Epithelial cell of proximal tubule (primary cell): ENCODE results near the gene DYSF. TPM values are rescaled to one million over a fixed set of nuclear protein-coding genes. Genes with fewer than 3 reads are reported as not detected.

Source experiments
- DNase-seq: peaks from one replicate; pipeline ENCODE4 v3.0.0-alpha.2; 2011; ENCODE audit warnings: low read depth
- H3K4me3 ChIP-seq: 2 replicates; pipeline ENCODE4 v1.5.1; 2011; ENCODE audit warnings: low read depth, mild to moderate bottlenecking, low read length
- total RNA-seq: library from RNA; depleted of rRNA; stranded (reverse); fragments of >200 nt; gene quantifications from 2 replicates; pipeline ENCODE4 v1.2.3, GENCODE V29; 2015
- TF ChIP-seq, protein P1 (sequence below): conservative IDR thresholded peaks from 2 replicates; pipeline ENCODE4 v1.5.1; 2012; ENCODE audit warnings: low read depth, mild to moderate bottlenecking, low read length

Gene DYSF
- total RNA-seq, 1 donor from 2014 or later, result 6.3 TPM

DNA sequence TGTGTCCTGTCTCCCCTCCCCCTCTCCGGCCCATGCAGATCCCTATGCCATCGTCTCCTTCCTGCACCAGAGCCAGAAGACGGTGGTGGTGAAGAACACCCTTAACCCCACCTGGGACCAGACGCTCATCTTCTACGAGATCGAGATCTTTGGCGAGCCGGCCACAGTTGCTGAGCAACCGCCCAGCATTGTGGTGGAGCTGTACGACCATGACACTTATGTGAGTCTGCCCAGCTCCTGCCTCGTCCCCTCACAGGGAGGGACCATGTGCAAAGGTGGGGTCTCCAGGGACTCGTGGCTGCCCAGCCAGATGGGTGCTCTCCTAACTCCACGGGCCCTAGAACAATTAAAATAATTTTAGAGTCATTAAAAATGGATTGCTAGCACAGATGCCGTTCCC, 145.2 kb downstream of the DYSF start:
- TF ChIP-seq, protein P1, sequence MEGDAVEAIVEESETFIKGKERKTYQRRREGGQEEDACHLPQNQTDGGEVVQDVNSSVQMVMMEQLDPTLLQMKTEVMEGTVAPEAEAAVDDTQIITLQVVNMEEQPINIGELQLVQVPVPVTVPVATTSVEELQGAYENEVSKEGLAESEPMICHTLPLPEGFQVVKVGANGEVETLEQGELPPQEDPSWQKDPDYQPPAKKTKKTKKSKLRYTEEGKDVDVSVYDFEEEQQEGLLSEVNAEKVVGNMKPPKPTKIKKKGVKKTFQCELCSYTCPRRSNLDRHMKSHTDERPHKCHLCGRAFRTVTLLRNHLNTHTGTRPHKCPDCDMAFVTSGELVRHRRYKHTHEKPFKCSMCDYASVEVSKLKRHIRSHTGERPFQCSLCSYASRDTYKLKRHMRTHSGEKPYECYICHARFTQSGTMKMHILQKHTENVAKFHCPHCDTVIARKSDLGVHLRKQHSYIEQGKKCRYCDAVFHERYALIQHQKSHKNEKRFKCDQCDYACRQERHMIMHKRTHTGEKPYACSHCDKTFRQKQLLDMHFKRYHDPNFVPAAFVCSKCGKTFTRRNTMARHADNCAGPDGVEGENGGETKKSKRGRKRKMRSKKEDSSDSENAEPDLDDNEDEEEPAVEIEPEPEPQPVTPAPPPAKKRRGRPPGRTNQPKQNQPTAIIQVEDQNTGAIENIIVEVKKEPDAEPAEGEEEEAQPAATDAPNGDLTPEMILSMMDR, result no peak

DNA sequence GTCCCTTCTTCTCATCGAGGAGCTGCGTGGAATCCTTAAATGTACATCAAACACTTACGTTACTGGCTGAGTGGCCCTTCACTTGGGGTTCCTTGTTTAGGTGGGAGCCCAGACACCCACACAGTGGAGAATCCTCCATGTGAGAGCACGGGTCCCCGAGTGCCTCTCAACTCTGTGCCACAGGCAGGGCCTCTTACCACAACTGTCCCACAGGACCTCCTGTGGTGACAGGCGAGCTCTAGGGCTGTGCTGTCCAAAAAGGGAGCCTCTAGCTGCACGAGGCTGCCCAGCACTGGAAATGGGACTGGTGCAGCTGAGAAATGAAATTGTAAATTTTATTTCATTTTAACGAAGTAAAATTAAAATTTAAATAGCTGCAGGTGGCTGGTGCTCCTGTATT, 145.7 kb downstream of the DYSF start:
- TF ChIP-seq, protein P1, result no peak
- no peak for DNase-seq
- no peak overlapping the region for H3K4me3 ChIP-seq

More for the DNA sequence above, 145.2 kb downstream of the DYSF start:
- no peak for DNase-seq
- no peak overlapping the region for H3K4me3 ChIP-seq

DNA sequence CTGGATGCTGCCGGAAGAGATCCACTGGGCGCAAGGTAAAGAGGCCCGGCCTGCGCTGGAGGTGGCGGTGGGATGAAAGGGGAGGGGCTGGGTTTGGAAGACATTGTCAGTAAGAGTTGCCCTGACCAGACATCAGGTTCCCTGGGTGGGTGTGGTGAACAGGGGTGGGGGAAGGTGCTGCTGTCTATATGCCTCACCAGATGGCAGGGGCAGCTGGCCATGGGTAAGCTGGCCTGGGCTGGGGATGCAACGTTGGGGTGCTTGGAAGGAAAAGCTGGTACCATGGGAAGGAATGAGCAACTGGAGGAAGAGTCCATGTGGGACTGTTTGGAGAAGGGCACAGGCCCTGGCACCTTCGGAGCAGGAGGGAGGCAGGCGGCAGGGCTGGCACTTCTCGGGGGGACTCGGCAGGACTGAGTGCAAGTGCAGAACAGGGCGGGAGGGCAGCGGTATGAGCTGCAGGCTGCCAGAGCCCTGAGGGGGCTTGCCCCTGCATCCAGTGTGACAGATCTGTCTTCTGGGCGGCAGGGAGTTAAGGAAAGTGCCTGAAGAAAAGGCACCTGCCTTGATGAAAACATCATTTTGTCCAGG, 146.4 kb downstream of the DYSF start:
- TF ChIP-seq, protein P1, result no peak
- H3K4me3 ChIP-seq, result no peak overlapping the region
- DNase-seq, result no peak

DNA sequence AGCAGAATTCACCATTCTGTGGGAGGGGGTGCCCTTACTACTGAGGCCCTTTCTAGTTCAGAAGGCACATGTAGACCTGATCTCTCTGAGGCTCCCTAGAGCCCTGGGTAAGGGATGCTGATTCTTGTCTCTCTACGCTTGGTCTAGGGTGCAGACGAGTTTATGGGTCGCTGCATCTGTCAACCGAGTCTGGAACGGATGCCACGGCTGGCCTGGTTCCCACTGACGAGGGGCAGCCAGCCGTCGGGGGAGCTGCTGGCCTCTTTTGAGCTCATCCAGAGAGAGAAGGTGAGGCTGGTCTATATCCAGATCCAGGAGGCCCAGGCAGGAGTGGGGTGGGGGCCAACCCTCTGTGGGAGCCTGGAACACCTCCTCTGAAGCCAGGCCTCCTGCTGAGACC, 147.2 kb downstream of the DYSF start:
- DNase-seq, result no peak
- no peak overlapping the region for H3K4me3 ChIP-seq
- TF ChIP-seq, protein P1, result no peak

DNA sequence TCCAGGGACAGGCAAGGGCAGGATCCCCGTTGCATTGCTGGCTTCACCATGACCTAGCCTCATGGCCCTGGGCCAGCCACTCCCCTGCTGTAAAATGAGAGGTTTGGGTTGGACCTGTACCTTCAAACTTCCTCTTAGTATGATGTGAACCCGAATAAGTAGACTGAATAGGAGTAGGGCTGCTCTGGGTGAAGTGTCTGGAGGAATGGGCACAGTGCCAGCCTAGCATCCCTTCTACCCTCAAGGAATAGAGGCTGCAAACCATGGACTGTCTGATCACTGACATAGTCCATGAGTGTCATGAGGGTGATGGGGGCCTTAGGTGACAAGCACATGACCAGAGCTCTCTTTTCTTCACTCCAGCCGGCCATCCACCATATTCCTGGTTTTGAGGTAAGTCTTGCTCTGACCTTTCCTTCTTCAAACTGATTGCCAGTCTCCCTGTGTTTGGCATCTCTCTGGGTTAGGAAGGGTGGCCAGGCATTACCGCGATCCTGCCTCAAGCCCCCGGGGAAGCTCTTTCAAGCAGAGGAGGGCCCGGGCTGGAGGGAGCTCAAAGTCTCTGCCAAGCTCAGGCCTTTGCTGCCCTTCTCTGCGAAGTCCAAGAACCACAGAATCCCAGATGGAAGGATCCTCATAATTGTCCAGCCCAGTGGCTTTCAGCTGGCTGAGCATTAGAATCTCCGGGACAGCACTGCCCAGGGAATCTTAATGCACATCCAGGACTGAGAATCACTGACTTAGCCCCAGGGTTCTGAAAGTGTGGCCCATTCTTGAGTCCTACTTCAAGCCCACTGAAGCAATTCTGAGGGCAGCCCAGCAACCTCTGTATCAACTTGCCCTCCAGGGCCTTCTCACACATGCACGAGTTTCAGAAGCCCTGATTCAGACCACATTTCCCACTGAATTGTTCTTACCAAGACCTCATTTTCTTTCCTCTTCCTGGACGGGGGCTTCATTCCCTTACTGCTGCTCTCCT, 148.1 kb downstream of the DYSF start:
- H3K4me3 ChIP-seq, result no peak overlapping the region
- TF ChIP-seq, protein P1, result no peak
- no peak for DNase-seq

DNA sequence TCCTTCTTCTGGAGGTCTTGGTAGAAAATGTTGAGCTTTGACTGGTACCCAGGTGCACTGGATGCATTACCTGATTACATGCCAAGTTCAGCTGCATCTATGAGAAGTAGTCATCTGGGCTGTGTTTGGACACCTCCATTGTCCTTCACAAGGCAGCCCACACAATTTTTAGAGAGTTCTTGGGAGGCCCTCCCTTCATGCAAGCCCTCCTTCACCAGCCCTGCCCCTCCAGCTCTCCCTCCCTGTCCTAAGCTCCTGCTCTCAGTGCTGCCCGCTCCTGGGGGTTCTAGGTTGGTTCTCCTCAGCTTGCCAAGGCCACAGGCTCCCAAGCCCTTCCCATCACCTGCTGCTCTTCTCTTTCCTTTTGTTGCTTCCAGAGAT, 148.7 kb downstream of the DYSF start:
- TF ChIP-seq, protein P1, result no peak
- no peak for DNase-seq
- no peak overlapping the region for H3K4me3 ChIP-seq
